HG03354 (cell line): Measurements from ENCODE around the gene CST9.
A peak's percentile ranks its signal among the peaks of the same experiment; 100 is the strongest.
"Not testable (repeated sequence)": the region's sequence is repeated elsewhere in the genome, so short reads cannot be mapped to it uniquely, and the experiment has no call there.

Source experiments
- ATAC-seq: cut with Tn5 transposase; IDR thresholded peaks from one replicate; pipeline ENCODE4 v1.9.1; 2021; ENCODE audit warnings: mild to moderate bottlenecking; ENCODE audit not compliant: unreplicated experiment, poor library complexity, severe bottlenecking

CST9 gene

DNA sequence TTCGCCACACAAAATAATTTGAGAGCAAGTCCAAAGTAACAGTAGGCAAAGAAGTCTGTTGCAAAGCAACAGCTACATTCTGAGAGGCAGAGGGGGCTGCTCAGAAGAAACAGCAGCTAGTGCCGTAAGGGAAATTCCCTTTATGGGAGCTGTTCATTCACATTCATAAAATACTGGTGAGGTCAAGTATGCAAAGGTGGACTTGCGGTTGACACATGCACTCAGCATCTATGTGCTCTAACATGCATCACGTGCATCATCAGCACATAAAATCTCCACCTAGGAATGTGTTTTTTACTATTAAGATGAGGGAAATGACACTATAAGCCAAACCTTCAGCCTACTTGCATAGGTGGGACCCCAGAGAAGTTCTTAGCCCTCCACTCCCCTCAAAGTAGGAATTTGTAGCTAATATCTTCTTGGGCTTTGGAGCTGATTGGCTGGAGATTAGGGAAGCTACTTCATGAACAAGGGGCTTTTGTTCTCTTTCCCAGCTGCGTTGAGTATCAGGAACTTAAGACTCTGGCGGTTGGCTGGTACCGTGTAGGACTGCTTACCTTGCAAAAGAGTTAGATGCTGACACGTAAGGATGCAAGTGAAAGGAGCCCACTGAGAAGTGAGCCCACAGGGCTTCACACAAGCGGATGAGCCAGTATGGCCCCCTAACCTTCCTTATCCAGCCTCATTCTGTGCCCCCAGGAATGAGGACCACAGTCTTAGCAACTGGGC is 19.7 kb upstream of the CST9 start:
- ATAC-seq: no peak

DNA sequence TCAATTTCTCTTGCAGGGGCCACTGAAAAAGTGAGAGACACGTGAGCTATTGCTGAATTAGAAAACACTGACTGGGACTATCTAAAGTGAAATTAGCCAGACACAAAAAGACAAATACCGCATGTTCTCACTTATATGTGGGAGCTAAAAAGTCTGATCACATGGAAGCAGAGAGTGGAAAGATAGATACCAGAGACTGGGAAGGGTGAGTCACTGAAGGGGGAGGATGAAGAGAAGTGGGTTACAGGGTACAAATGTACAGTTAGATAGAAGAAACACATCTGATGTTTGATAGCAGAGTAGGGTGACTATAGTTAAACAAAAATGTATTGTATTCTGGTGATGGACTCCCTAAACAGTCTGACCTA is 18.6 kb upstream of the CST9 start:
- ATAC-seq: no peak

DNA sequence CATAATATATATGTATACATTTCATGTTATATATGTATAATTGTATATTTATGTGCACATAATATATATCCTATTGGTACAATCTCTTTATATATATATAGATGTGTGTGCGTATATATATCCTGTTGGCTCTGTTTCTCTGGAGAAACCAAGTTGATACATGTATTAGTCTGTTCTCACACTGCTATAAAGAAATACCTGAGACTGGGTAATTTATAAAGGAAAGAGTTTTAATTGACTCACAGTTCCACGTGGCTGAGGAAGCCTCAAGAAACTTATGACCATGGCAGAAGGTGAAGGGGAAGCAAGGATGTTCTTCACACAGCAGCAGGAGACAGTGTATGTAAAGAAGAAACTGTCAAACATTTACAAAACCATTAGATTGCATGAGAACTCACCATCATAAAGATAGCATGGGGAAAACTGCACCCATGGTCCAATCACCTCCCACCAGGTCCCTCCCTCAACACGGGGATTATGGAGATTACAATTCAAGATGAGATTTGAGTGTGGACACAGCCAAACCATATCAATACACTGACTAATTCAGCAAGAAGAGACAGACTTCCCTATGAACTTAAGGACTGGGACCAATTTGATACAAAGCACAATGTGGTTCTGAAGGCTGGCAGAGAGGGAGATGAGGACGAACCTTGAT is 18.1 kb upstream of the CST9 start:
- no peak for ATAC-seq

DNA sequence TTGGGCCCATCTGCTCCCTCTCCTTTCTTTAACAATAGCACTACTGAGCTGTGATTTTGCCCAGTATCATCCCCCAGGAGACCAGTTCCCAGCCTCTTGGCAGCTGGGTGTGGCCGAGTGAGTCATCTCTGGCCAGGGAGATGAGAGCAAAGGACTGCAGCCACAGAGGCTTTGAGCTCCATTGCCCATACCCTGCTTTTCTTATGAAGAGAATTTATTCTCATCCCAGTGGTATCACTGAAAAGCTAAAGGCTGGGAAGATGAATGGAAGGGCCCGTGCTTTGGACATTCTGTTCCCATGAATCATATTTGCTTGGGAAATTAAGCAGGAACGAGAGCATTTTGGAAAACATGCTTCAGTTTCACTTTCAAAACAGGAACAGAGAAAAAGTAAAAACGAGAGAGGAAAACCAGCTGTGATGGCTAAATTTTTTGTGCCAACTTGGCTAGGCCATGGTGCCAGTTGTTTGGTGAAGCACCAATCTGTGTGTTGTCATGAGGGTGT is 17.2 kb upstream of the CST9 start:
- peak; percentile 81 for ATAC-seq

DNA sequence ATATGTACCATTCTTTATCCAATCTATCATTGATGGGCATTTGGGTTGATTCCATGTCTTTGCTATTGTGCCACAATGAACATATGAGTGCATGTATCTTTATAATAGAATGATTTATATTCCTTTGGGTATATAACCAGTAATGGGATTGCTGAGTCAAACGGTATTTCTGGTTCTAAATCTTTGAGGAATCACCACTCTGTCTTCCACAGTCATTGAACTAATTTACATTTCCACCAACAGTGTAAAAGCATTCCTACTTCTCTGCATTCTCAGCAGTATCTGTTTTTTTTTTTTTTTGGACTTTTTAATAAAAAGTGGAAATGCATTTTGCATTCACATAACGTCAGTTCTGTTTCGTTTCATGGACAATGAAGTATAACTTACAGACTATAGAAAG is 16.7 kb upstream of the CST9 start:
- not testable (repeated sequence) for ATAC-seq

DNA sequence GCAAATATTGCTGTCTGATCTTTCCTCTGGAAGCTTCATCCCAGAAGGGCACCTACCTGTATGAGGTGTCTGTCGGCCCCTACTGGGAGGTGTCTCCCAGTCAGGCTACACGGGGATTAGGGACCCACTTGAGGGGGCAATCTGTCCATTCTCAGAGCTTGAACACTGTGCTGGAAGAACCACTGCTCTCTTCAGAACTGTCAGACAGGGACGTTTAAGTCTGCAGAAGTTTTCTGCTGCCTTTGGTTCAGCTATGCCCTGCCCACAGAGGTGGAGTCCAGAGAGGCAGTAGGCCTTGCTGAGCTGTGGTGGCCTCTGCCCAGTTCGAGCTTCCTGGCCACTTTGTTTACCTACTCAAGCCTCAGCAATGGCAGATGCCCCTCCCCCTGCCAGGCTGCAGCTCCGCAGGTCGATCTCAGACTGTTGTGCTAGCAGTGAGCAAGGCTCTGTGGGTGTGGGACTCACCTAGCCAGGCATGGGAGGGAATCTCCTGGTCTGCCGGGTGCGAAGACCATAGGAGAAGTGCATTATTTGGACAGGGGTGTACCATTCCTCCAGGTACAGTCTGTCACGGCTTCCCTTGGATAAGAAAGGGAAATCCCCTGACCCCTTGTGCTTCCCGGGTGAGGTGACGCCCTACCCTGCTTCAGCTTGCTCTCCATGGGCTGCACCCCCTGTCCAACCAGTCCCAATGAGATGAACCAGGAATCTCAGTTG is 15.1 kb upstream of the CST9 start:
- not testable (repeated sequence) for ATAC-seq

DNA sequence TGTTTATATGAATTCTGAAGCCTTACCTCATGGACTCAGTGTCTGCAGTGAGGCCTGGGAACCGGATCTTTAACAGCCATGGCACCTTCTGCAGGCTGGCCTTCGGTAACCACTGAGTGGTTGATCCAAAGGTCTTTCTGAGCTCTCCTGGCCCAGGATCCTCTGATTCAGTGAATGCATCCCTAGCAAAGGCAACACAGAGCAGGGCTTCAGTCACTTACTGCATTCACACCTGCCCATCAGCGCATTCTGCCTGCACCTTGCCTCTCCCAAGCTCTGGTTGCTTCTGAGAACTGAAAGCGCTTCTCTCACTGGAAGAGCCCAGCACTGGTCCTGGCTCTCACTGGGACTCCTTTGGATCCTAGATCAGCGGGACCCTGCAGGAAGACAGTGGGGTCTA is 8.4 kb upstream of the CST9 start:
- ATAC-seq: no peak

DNA sequence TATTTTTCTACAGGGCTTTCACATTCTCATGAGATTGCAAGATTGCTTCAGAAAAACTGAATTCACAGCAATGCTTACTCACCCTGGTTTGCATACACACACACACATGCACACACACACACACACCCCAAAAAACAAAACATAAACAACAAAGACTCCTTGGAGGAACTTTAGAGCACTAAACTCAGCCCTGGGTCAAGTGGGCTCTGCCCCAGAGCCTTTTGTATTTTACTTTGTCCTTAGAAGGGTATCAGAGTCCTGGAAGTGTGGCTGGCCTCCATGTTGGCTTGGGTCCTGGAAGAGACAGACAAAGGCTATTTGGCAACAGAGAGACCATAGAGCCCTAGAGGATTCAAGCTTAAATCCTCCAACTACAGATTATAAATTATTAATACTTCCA is 8.0 kb upstream of the CST9 start:
- ATAC-seq: no peak

DNA sequence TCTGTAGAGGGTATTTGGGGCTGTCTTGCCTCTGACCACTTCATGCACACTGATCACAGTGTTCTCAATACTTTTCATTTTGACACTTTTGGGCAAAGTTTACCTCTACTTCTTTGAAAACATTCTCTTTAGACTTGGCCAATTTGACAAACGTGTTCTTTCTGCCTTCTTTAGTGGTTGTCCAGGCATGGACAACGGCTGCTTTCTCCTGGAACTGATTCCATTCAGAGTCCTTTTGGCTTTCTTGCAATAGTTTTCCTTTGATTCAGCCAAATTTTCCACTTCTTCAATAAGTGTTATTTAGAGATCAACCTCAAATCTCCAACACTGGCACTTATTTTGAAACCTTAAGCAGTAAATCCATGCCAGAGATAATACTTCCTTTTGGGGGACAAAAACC is 6.7 kb upstream of the CST9 start:
- no peak for ATAC-seq

DNA sequence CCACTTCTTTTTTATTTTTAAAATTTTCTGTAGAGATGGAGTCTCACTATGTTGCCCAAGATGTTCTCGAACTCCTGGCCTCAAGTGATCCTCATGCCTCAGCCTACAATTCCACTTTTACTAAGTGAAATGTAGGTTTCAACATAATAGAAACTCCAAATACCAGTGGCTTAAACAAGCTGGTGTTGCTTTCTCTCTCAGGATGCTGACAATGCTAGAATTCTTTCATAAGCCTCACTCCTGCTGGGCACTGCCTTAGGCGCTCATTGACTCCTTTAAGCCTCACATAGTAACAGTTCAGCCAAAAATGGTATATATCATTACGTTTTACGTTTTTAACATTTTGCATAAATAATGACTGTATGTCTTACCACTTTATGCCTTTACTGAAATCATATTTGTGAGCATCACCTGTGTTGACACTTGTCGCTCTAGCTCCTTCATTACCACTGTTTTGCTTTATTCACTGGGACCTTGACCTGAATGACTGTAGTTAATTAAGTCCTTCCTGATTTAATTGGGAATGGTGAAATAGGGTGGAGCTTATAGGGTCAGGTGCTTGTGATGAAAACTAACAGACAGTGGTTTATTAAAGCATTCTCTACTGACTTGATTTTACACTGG is 3.9 kb upstream of the CST9 start:
- no peak for ATAC-seq

DNA sequence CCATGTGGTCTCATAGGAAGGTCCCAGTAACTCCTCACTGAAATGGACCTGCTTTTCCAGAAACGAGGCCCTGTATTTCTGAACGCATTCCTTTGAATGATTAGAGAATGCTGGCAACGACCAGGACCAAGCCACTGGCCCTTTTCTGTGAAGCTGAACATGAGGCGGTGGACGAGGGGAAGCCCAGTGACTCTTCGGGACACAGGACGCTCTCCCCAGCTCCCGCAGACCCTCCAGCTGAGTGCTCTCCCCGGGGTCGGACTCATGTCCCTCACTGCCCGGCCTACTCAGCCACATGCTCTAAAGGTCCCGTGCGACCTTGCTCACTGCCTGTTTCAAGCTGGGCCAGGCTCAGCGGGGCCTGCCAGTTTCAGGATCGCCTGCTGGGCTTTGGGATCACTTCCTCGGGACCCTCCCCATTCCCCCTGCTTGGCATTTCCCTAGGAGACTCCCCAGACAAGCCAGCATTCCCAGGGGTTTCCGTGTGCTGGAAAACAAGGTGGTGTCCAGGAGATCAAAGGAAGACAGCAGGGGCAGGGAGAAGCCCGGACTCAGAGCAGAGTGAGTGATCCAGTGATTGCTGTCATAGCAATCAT is 2.6 kb upstream of the CST9 start:
- ATAC-seq: no peak

DNA sequence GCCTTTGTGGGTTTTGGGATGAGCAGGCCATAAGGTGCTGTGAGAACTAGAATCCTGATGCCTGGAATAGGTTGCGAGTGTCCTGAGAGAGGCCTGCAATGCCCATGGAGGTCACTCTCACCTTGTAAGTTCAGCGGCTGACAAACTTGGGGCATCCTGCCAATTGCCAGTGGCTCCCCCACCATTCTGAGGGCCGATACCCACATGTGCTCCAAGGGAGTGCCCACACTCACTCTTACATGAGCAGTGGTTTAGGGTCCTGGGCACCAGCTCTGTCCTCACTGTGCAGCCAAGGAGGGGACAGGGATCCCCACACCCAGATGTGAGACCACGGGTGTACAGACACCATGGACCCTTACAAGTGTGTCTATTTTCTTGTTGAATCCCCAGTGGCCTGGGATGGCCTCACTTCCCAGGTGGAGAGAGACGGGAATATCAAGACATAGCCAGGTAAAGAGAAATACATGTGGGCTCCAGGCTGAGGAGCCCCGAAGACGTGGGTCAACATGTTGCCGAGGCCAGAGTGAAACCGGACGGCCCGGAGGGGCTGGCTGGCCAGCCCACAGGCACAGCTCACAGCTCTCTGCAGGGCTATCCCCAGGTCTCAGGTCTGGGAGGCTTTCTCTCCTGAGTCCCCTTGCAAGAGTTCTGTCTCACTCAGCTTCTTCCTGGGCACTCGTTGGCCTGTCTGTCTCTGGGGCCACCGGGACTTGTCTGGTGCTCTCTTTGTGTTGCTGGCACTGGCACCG is 2.0 kb upstream of the CST9 start:
- ATAC-seq: no peak

DNA sequence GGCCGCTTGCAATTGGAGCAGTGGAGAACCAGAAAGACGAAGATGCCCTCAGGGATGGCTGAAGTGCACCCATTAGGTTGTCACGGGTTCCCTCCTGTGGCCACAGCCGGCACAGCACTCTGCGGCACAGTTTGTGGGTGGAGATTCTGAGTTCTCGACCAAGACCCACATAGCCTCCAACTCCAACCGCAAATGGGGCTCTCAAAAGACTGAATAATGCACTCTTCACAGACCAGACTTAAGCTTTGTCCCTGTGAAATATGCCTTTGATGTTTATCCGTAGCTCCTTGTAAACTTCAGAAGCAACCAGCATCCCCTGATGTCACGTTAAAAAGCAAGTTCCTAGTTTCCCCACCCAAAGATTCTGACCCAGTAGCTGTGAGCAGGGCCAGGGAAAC is 934 bp upstream of the CST9 start:
- peak; percentile 95 for ATAC-seq

DNA sequence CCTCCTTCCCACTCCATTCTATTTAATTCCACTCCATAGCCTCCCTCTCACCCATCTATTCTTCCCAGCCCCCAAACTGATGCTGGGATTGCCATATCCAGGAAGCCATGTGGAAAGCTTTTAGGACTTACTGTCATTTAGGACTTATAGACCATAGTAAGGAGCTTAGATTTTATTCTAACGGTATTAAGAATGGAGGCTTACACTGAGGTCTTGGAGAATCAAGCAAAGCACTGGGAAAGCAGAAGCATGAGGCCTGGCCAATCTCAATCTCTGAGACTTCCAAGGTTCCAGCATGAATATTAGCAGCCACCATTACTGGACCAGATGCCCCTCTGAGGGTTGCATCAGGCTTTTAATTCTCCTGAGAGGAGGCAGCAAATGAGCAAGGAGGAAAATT is 1.4 kb downstream of the CST9 start:
- no peak for ATAC-seq

DNA sequence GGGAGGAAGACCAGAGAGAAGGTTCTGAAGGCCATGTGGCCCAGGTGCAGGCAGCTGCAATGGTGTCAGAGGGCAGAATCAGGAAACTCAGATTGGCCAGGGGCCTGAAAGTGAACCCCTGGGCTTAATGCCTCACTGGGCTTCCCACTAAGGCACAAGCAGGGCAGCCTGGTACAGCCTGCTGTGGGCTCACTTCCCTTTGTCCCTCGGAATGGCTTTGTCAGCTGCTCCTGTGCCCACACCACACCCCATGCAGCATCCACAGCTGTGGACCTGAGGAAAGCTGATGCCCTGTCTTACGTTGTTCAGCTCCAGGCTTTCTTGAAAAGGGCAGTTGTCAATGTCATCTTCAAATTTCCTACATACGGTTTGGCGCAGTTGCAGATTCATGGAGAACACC is 2.4 kb downstream of the CST9 start:
- no peak for ATAC-seq

DNA sequence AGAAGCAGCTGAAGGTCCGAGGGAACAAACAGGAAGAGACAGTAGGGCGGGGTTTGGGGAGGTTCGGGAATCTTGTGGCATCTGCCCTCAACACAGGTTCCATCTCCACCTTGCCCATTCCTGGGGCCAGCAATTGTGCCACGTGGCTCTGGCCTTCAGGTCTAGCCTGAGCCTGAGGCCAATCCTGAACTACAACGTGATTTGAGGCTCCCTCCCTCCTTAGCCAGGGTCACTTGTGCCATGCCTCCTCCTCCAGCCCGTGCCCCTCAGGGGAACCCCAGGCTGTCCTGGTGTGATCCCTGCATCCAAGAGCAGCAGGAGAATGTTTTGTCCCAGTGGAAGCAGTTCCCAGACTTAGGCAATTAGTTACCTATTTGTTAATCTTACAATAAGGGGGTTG is 3.0 kb downstream of the CST9 start:
- no peak for ATAC-seq

DNA sequence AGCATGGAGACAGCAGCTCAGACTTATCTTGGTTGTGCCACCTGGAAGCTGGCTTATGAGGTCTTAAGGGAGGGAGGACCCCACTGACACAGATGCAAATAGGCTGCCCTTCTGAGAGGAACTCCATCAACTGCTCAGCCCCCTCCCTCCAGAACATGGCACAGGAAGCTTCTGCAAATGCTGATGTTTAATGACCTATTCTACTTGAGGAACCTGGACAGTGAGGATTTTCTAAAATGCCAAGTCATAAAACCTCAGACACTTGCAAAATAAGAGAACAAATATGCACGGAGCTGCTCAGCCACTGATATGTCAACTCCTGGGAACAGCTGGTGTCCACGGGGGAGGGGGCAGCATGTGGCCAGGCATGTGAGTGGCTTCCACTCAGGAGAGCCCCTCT is 3.5 kb downstream of the CST9 start:
- ATAC-seq: no peak

DNA sequence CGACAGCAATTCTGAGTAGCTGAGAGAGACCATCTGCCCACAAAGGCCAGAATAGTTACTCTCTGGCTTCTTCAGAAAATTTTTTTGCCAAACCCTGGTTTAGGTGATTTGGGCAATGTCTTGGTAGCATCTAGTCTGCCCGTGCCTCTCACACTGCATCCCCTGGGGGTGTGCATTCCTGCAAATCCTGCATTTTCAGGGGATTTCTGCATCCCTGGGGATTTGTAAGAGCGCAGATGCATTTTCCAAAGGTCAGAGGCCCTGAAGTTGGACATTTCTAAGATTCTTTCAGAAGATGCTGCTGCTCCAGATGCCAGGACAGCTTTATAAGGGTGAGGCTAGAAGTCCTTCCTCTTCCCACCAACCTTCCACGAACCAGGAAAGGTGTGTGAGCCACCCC is 4.0 kb downstream of the CST9 start:
- no peak for ATAC-seq

DNA sequence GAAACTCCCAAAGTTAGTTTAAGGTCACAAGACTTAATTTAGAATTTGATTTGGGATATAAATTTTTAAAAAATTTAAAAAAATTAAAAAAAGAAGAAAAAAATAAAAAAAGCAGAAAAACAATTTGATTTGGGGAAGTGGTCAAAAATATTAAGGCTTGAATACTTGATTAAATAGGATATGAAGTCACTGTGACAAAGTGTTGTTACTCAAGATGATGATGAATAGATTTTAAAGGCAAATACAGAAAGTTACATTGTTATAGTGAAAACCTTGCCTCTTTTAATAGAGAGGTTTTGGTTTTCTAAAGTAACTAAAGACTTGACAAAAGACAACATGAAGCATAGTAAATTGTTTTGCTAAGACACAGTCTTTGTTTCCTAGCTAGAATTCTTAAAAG is 7.2 kb downstream of the CST9 start:
- no peak for ATAC-seq
